Loucy (cell line): ENCODE results near the gene TSPEAR.

Source experiments
- H2AFZ ChIP-seq: fragments of 200-600 bp; sonication (generic); 2 replicates; pipeline ENCODE4 v1.6.0; 2016; ENCODE audit warnings: antibody characterized with exemption, mild to moderate bottlenecking, low read length, moderate library complexity
- H3F3A ChIP-seq: fragments of 200-600 bp; 2 replicates; pipeline ENCODE4 v1.6.0; 2016; ENCODE audit warnings: antibody characterized with exemption, low read depth, mild to moderate bottlenecking
- H3K27me3 ChIP-seq: fragments of 200-600 bp; sonication (generic); 2 replicates; pipeline ENCODE4 v1.6.1; 2014; ENCODE audit warnings: low read length, mild to moderate bottlenecking; ENCODE audit not compliant: insufficient read depth, poor library complexity, severe bottlenecking
- H3K36me3 ChIP-seq: fragments of 200-600 bp; sonication (generic); 2 replicates; pipeline ENCODE4 v1.6.1; 2016; ENCODE audit warnings: low read length; ENCODE audit not compliant: insufficient read depth
- H3K4me1 ChIP-seq: fragments of 200-600 bp; sonication (generic); 2 replicates; pipeline ENCODE4 v1.5.1; 2014; ENCODE audit warnings: low read length, mild to moderate bottlenecking; ENCODE audit not compliant: insufficient read depth, poor library complexity, severe bottlenecking
- H3K4me2 ChIP-seq: fragments of 200-600 bp; sonication (generic); 2 replicates; pipeline ENCODE4 v1.6.0; 2014; ENCODE audit warnings: antibody characterized with exemption, low read length, low read depth, mild to moderate bottlenecking; ENCODE audit not compliant: poor library complexity, severe bottlenecking
- H3K4me3 ChIP-seq: fragments of 200-600 bp; sonication (generic); 2 replicates; pipeline ENCODE4 v1.5.1; 2014; ENCODE audit warnings: low read length, mild to moderate bottlenecking, mixed read lengths; ENCODE audit not compliant: poor library complexity, severe bottlenecking
- H3K79me2 ChIP-seq: fragments of 200-600 bp; sonication (generic); 2 replicates; pipeline ENCODE4 v1.6.1; 2014; ENCODE audit warnings: low read length; ENCODE audit not compliant: insufficient read depth
- H3K9ac ChIP-seq: fragments of 200-600 bp; sonication (generic); 2 replicates; pipeline ENCODE4 v1.6.0; 2014; ENCODE audit warnings: mild to moderate bottlenecking, low read depth, low read length, moderate library complexity; ENCODE audit not compliant: poor library complexity, severe bottlenecking
- H3K9me2 ChIP-seq: fragments of 200-600 bp; sonication (generic); replicated peaks from 2 replicates; pipeline ENCODE4 v1.6.1; 2016; ENCODE audit warnings: low read depth, low read length, mixed read lengths
- H3K9me3 ChIP-seq: fragments of 200-600 bp; sonication (generic); 2 replicates; pipeline ENCODE4 v1.6.1; 2014; ENCODE audit warnings: mild to moderate bottlenecking, antibody characterized with exemption, low read length, low read depth; ENCODE audit not compliant: insufficient read depth
- H4K20me1 ChIP-seq: fragments of 200-600 bp; sonication (generic); 2 replicates; pipeline ENCODE4 v1.6.0; 2014; ENCODE audit warnings: antibody characterized with exemption, low read length, mild to moderate bottlenecking; ENCODE audit not compliant: insufficient read depth, poor library complexity, severe bottlenecking
- CTCF ChIP-seq: fragments of 200-600 bp; sonication (generic); conservative IDR thresholded peaks from 2 replicates; pipeline ENCODE4 v1.5.1; 2014; ENCODE audit warnings: mild to moderate bottlenecking, antibody characterized with exemption, low read length
- EZH2phosphoT487 ChIP-seq: fragments of 200-600 bp; IDR thresholded peaks from 2 replicates; pipeline ENCODE4 v1.6.1; 2018; ENCODE audit warnings: antibody characterized with exemption, mild to moderate bottlenecking, moderate library complexity, borderline replicate concordance

The TSPEAR gene

GRCh38 chr21:44750675-44751025, 39.3 kb upstream of the TSPEAR start:
- Histone ChIP-seq H3K4me1 (no peaks in the 10 kb centered on the region), H3K9me3 (no peaks in the 10 kb centered on the region), H3K36me3 (no peaks in the 10 kb centered on the region), H3K9ac (no peak overlapping the region), H3K9me2 (no peaks in the 10 kb centered on the region), H3K27me3 (no peaks in the 10 kb centered on the region), H3F3A (no peaks in the 10 kb centered on the region), H3K4me2 (no peak overlapping the region), H3K79me2 (no peaks in the 10 kb centered on the region), H2AFZ (no peak overlapping the region), H3K4me3 (no peak overlapping the region), H4K20me1 (no peaks in the 10 kb centered on the region)
- TF ChIP-seq CTCF (no peak), EZH2phosphoT487 (no peak)

GRCh38 chr21:44749759-44750674, 38.6 kb upstream of the TSPEAR start:
- Histone ChIP-seq H2AFZ (no peak overlapping the region), H3K9me3 (no peaks in the 10 kb centered on the region), H3K36me3 (no peaks in the 10 kb centered on the region), H3K9me2 (no peaks in the 10 kb centered on the region), H3K4me3 (no peak overlapping the region), H3K9ac (no peak overlapping the region), H3K79me2 (no peaks in the 10 kb centered on the region), H3F3A (no peaks in the 10 kb centered on the region), H3K27me3 (no peaks in the 10 kb centered on the region), H3K4me1 (no peaks in the 10 kb centered on the region), H4K20me1 (no peaks in the 10 kb centered on the region), H3K4me2 (no peak overlapping the region)
- TF ChIP-seq CTCF (no peak), EZH2phosphoT487 (no peak)

GRCh38 chr21:44749116-44749758, 37.9 kb upstream of the TSPEAR start:
- Histone ChIP-seq H3K4me1 (no peaks in the 10 kb centered on the region), H3K79me2 (no peaks in the 10 kb centered on the region), H3K4me2 (no peak overlapping the region), H3K36me3 (no peaks in the 10 kb centered on the region), H3K9ac (no peak overlapping the region), H2AFZ (no peak overlapping the region), H4K20me1 (no peaks in the 10 kb centered on the region), H3K9me3 (no peaks in the 10 kb centered on the region), H3F3A (no peaks in the 10 kb centered on the region), H3K27me3 (no peaks in the 10 kb centered on the region), H3K9me2 (no peaks in the 10 kb centered on the region), H3K4me3 (no peak overlapping the region)
- TF ChIP-seq EZH2phosphoT487 (no peak), CTCF (no peak)
